Breast epithelium (tissue), 4 donors: Measurements from ENCODE around the gene CLTCL1. TPM values are rescaled to one million over a fixed set of nuclear protein-coding genes. Genes with fewer than 3 reads are reported as not detected.

Experiments used
- DNase-seq, 2 donors: peaks; one replicate each; pipeline ENCODE4 v3.0.0-alpha.2; 2019; ENCODE audit warnings: low spot score in 2 of 2
- H3K27ac ChIP-seq, 2 donors: fragments of 200-600 bp; sonication (generic) in 1 of 2; one replicate each; pipeline ENCODE4 v1.5.1; 2016 to 2019; ENCODE audit warnings: mild to moderate bottlenecking in 1 of 2
- H3K27me3 ChIP-seq, 2 donors: fragments of 200-600 bp; sonication (generic) in 1 of 2; one replicate each; pipeline versions ENCODE4 v1.5.1 to v1.6.0; 2017 to 2019; ENCODE audit warnings: control low read depth in 1 of 2, mild to moderate bottlenecking in 1 of 2
- H3K36me3 ChIP-seq: fragments of 200-600 bp; one replicate; pipeline ENCODE4 v1.5.1; 2019
- H3K4me1 ChIP-seq, 2 donors: fragments of 200-600 bp; sonication (generic); one replicate each; pipeline ENCODE4 v1.5.1; 2016 to 2019; ENCODE audit warnings: control low read depth in 1 of 2
- H3K4me3 ChIP-seq, 3 donors: fragments of 200-600 bp; sonication (generic); 1 replicate in 2 of 3; 2 replicates in 1 of 3; pipeline ENCODE4 v1.5.1; 2016 to 2019; ENCODE audit warnings: mild to moderate bottlenecking in 3 of 3, moderate library complexity in 2 of 3
- H3K9me3 ChIP-seq, 2 donors: fragments of 200-600 bp; sonication (generic) in 1 of 2; one replicate each; pipeline ENCODE4 v1.5.1; 2016 to 2019; ENCODE audit warnings: control low read depth in 1 of 2
- CTCF ChIP-seq, 3 donors: fragments of 450-650 bp; IDR thresholded peaks; one replicate each; pipeline ENCODE4 v1.5.1; 2016 to 2017; ENCODE audit warnings: antibody characterized with exemption in 3 of 3, mild to moderate bottlenecking in 3 of 3, moderate library complexity in 3 of 3
- POLR2A ChIP-seq: fragments of 450-650 bp; IDR thresholded peaks from one replicate; pipeline ENCODE4 v1.6.1; 2016; ENCODE audit warnings: antibody characterized with exemption, mild to moderate bottlenecking, moderate library complexity
- POLR2AphosphoS5 ChIP-seq, 3 donors: sonication (generic); formaldehyde crosslinking; IDR thresholded peaks; one replicate each; pipeline ENCODE4 v1.6.1; 2017; ENCODE audit warnings: antibody characterized with exemption in 3 of 3
- intact Hi-C: fragments of 100-400 bp; cut with DNase I; formaldehyde crosslinking; loops from one replicate; pipeline ENCODE4 v1.15.1; 2023; ENCODE audit warnings: low total_unique reads
- total RNA-seq, 3 donors: library from RNA; depleted of rRNA; stranded (reverse); fragments of >200 nt; gene quantifications; one replicate each; pipeline ENCODE4 v1.1.0, GENCODE V29; 2016

Gene CLTCL1
- total RNA-seq, 3 donors from 2014 or later: 2.8 to 27.0 (median 8.2) TPM

GRCh38 chr22:19242699-19243098, 48.8 kb downstream of the CLTCL1 start:
- TF ChIP-seq CTCF (IDR thresholded peaks at IDR 0.05): no peak
- no peak for TF ChIP-seq POLR2A
- no peak for TF ChIP-seq POLR2AphosphoS5 (IDR thresholded peaks at IDR 0.05)
- intact Hi-C loops: no loop called here
- Histone ChIP-seq H3K27me3 (no peaks in the 10 kb centered on the region), H3K36me3 (no peaks in the 10 kb centered on the region), H3K4me1 (no peaks in the 10 kb centered on the region), H3K4me3 (no peak overlapping the region), H3K9me3 (no peaks in the 10 kb centered on the region), H3K27ac (no peak overlapping the region)
- DNase-seq: no peak

GRCh38 chr22:19241593-19241906, 50.0 kb downstream of the CLTCL1 start:
- H3K4me1 ChIP-seq: no peaks in the 10 kb centered on the region
- intact Hi-C loops: loop anchor here (2.0 kb wide), 1 partner anchor 417 kb away; no protein-coding TSS in a partner anchor
- no peak for TF ChIP-seq POLR2AphosphoS5 (IDR thresholded peaks at IDR 0.05)
- no peak for TF ChIP-seq CTCF (IDR thresholded peaks at IDR 0.05)
- TF ChIP-seq POLR2A: no peak

GRCh38 chr22:19240813-19241592, 50.5 kb downstream of the CLTCL1 start:
- Histone ChIP-seq H3K27me3 (no peaks in the 10 kb centered on the region), H3K27ac (no peak overlapping the region), H3K4me3 (no peak overlapping the region), H3K9me3 (no peaks in the 10 kb centered on the region), H3K36me3 (no peaks in the 10 kb centered on the region), H3K4me1 (no peaks in the 10 kb centered on the region)
- intact Hi-C loops: loop anchor here (2.0 kb wide), 1 partner anchor 418 kb away; no protein-coding TSS in a partner anchor
- no peak for DNase-seq
- no peak for TF ChIP-seq POLR2A
- TF ChIP-seq POLR2AphosphoS5 (IDR thresholded peaks at IDR 0.05): no peak
- no peak for TF ChIP-seq CTCF (IDR thresholded peaks at IDR 0.05)

More at GRCh38 chr22:19241593-19241906, 50.0 kb downstream of the CLTCL1 start:
- Histone ChIP-seq H3K36me3 (no peaks in the 10 kb centered on the region), H3K4me3 (no peak overlapping the region), H3K27ac (no peak overlapping the region), H3K9me3 (no peaks in the 10 kb centered on the region), H3K27me3 (no peaks in the 10 kb centered on the region)
- DNase-seq: no peak

DNA sequence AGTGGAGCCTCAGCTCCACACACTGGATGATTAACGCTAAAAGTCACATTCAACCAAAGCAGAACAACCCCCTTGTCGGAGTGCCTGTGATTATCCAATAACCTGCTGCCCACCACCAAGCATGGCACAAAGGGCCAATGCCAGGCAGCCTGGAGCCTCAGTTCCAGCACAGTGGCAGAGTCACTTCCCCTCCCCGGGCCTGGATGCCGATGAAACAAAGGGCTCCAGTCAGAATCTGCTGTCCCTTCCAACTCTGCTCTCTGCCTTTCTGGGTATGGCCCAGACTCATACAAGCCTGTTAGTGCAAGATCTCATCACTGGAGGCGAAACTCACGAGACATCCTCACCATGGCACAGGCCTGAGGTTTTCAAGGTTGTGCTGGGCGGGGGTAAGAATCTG, 52.1 kb downstream of the CLTCL1 start:
- intact Hi-C loops: no loop called here
- no peaks in the 10 kb centered on the region for H3K36me3 ChIP-seq
- no peak for DNase-seq
- no peaks in the 10 kb centered on the region for H3K9me3 ChIP-seq
- H3K27ac ChIP-seq: no peak overlapping the region
- TF ChIP-seq POLR2AphosphoS5 (IDR thresholded peaks at IDR 0.05): no peak
- no peak for TF ChIP-seq POLR2A
- no peak for TF ChIP-seq CTCF (IDR thresholded peaks at IDR 0.05)
- no peaks in the 10 kb centered on the region for H3K27me3 ChIP-seq
- no peaks in the 10 kb centered on the region for H3K4me1 ChIP-seq
- H3K4me3 ChIP-seq: no peak overlapping the region

GRCh38 chr22:19238900-19239299, 52.6 kb downstream of the CLTCL1 start:
- Histone ChIP-seq H3K9me3 (no peaks in the 10 kb centered on the region), H3K36me3 (no peaks in the 10 kb centered on the region), H3K27me3 (no peaks in the 10 kb centered on the region), H3K4me3 (no peak overlapping the region), H3K27ac (no peak overlapping the region), H3K4me1 (no peaks in the 10 kb centered on the region)
- DNase-seq: no peak
- no peak for TF ChIP-seq POLR2AphosphoS5 (IDR thresholded peaks at IDR 0.05)
- TF ChIP-seq CTCF (IDR thresholded peaks at IDR 0.05): no peak
- TF ChIP-seq POLR2A: no peak
- intact Hi-C loops: no loop called here
